H1 (cell line): ENCODE results near the gene LRRC8D. TPM values are rescaled to one million over a fixed set of nuclear protein-coding genes. Genes with fewer than 3 reads are reported as not detected.

Experiments used
- CTCF ChIA-PET: fragments of 300-600 bp; sonication (Branson Sonifier 250); formaldehyde crosslinking; loops from one replicate; lab custom pipeline; 2021; ENCODE audit not compliant: partially characterized antibody; lab: Charles Lee
- POLR2A ChIA-PET: fragments of 300-600 bp; sonication (Branson Sonifier 250); formaldehyde crosslinking; loops from one replicate; lab custom pipeline; 2021; ENCODE audit warnings: inconsistent platforms; ENCODE audit not compliant: partially characterized antibody; lab: Charles Lee
- DNase-seq, 2 experiments: peaks; one replicate each; pipeline versions ENCODE4 v3.0.0 to v3.0.0-alpha.2; 2010 to 2022; ENCODE audit warnings: low spot score in 2 of 2, low read depth in 1 of 2, mixed read lengths in 1 of 2
- FAIRE-seq: peaks from 2 replicates; lab custom pipeline; 2011; peaks lifted over from hg19 to GRCh38; lab: Jason Lieb, UNC
- H2AFZ ChIP-seq: 2 replicates; pipeline ENCODE4 v1.8.1; 2012; ENCODE audit warnings: low read length, inconsistent platforms
- H2AK5ac ChIP-seq: 2 replicates; pipeline ENCODE4 v1.6.1; 2013; ENCODE audit warnings: low read depth, low read length
- H2BK120ac ChIP-seq: replicated peaks from 2 replicates; pipeline ENCODE3; 2013; ENCODE audit warnings: low read depth, low read length, inconsistent platforms
- H2BK12ac ChIP-seq: 2 replicates; pipeline ENCODE4 v1.6.1; 2013; ENCODE audit warnings: low read depth, low read length
- H2BK15ac ChIP-seq: 2 replicates; pipeline ENCODE4 v1.6.1; 2013; ENCODE audit warnings: low read length
- H2BK20ac ChIP-seq: 2 replicates; pipeline ENCODE4 v1.6.1; 2013; ENCODE audit warnings: low read length
- H2BK5ac ChIP-seq: 2 replicates; pipeline ENCODE4 v1.6.1; 2013; ENCODE audit warnings: low read depth, low read length
- H3K14ac ChIP-seq: 2 replicates; pipeline ENCODE4 v1.6.1; 2013; ENCODE audit warnings: inconsistent platforms; ENCODE audit not compliant: insufficient read length
- H3K18ac ChIP-seq: 2 replicates; pipeline ENCODE4 v1.6.1; 2013; ENCODE audit warnings: low read length; ENCODE audit errors: extremely low read depth
- H3K23ac ChIP-seq: 2 replicates; pipeline ENCODE4 v1.6.1; 2013; ENCODE audit warnings: inconsistent platforms; ENCODE audit not compliant: insufficient read length
- H3K23me2 ChIP-seq: 2 replicates; pipeline ENCODE4 v1.6.1; 2013; ENCODE audit warnings: low read depth, low read length
- H3K27ac ChIP-seq: 2 replicates; pipeline ENCODE4 v1.6.1; 2011; ENCODE audit warnings: low read depth, low read length, inconsistent platforms
- H3K27me3 ChIP-seq, 4 experiments: replicated peaks in 1 of 4; 1 replicate in 1 of 4; 2 replicates in 3 of 4; pipeline versions ENCODE4 v1.6.1 to v1.8.1; 2011 to 2013; ENCODE audit warnings: low read length in 3 of 4, mild to moderate bottlenecking in 3 of 4, inconsistent platforms in 2 of 4, mixed read lengths in 2 of 4, moderate library complexity in 1 of 4; ENCODE audit not compliant: control insufficient read depth in 3 of 4, insufficient read depth in 3 of 4; ENCODE audit errors: extremely low read depth in 1 of 4
- H3K36me3 ChIP-seq, 4 experiments: 2 replicates each; pipeline versions ENCODE4 v1.6.1 to v1.8.1; 2011 to 2013; ENCODE audit warnings: mild to moderate bottlenecking in 4 of 4, low read length in 3 of 4, moderate library complexity in 2 of 4, control low read depth in 1 of 4, inconsistent platforms in 1 of 4; ENCODE audit not compliant: insufficient read depth in 4 of 4, control insufficient read depth in 2 of 4
- H3K4ac ChIP-seq: replicated peaks from 2 replicates; pipeline ENCODE3; 2013; ENCODE audit warnings: low read length, low read depth, mixed read lengths, inconsistent platforms; ENCODE audit not compliant: insufficient read length
- H3K4me1 ChIP-seq, 4 experiments: replicated peaks in 1 of 4; 1 replicate in 1 of 4; 2 replicates in 3 of 4; pipeline versions ENCODE4 v1.6.1 to v1.8.1; 2011 to 2013; ENCODE audit warnings: low read length in 3 of 4, inconsistent platforms in 2 of 4, mixed read lengths in 1 of 4; ENCODE audit not compliant: insufficient read depth in 4 of 4, control insufficient read depth in 3 of 4
- H3K4me2 ChIP-seq, 2 experiments: 2 replicates each; pipeline versions ENCODE4 v1.6.1 to v1.8.1; 2011 to 2013; ENCODE audit warnings: low read depth in 2 of 2, low read length in 2 of 2, control low read depth in 1 of 2, inconsistent platforms in 1 of 2, mild to moderate bottlenecking in 1 of 2; ENCODE audit not compliant: insufficient read depth in 1 of 2
- H3K4me3 ChIP-seq, 4 experiments: fragments of 200-600, 300-600 bp in 1 of 4; sonication (generic), shearing (Covaris generic), sonication (Bioruptor Twin) in 1 of 4; 2 replicates each; pipeline versions ENCODE4 v1.5.1 to v1.8.1; 2011 to 2016; ENCODE audit warnings: low read length in 4 of 4, low read depth in 3 of 4, control low read depth in 2 of 4, inconsistent platforms in 2 of 4, mild to moderate bottlenecking in 2 of 4, mixed read lengths in 1 of 4, moderate library complexity in 1 of 4; ENCODE audit not compliant: insufficient read depth in 2 of 4; ENCODE audit errors: extremely low read depth in 1 of 4
- H3K56ac ChIP-seq: replicated peaks from 2 replicates; pipeline ENCODE3; 2013; ENCODE audit warnings: low read depth, mild to moderate bottlenecking, mixed read lengths, low read length, inconsistent platforms; ENCODE audit not compliant: insufficient read length
- H3K79me1 ChIP-seq: 2 replicates; pipeline ENCODE4 v1.6.1; 2013; ENCODE audit warnings: low read depth, low read length, control low read depth
- H3K79me2 ChIP-seq, 2 experiments: 2 replicates each; pipeline versions ENCODE4 v1.6.1 to v1.8.1; 2012 to 2013; ENCODE audit warnings: low read length in 2 of 2, mild to moderate bottlenecking in 2 of 2, inconsistent platforms in 1 of 2; ENCODE audit not compliant: insufficient read depth in 2 of 2, control insufficient read depth in 1 of 2
- H3K9ac ChIP-seq, 4 experiments: replicated peaks in 1 of 4; 1 replicate in 1 of 4; 2 replicates in 3 of 4; pipeline versions ENCODE4 v1.6.1 to v1.8.1; 2011 to 2013; ENCODE audit warnings: low read depth in 3 of 4, low read length in 3 of 4, control low read depth in 2 of 4, mild to moderate bottlenecking in 2 of 4, moderate library complexity in 2 of 4, inconsistent platforms in 1 of 4; ENCODE audit errors: extremely low read depth in 1 of 4
- H3K9me3 ChIP-seq, 2 experiments: 2 replicates each; pipeline versions ENCODE4 v1.6.1 to v1.8.1; 2012 to 2013; ENCODE audit warnings: mild to moderate bottlenecking in 2 of 2, moderate library complexity in 2 of 2, control low read depth in 1 of 2, inconsistent platforms in 1 of 2, low read depth in 1 of 2, low read length in 1 of 2, mixed read lengths in 1 of 2; ENCODE audit not compliant: insufficient read depth in 2 of 2
- H4K20me1 ChIP-seq, 2 experiments: replicated peaks in 1 of 2; 2 replicates each; pipeline versions ENCODE3 to v1.8.1; 2011 to 2013; ENCODE audit warnings: inconsistent platforms in 2 of 2, low read length in 2 of 2, mild to moderate bottlenecking in 1 of 2; ENCODE audit not compliant: insufficient read depth in 2 of 2, control insufficient read depth in 1 of 2
- H4K5ac ChIP-seq: 2 replicates; pipeline ENCODE4 v1.6.1; 2013; ENCODE audit warnings: low read length, low read depth, mixed read lengths, inconsistent platforms; ENCODE audit not compliant: insufficient read length
- H4K8ac ChIP-seq: 2 replicates; pipeline ENCODE4 v1.8.0; 2013; ENCODE audit warnings: mild to moderate bottlenecking, moderate library complexity, low read length, inconsistent platforms; ENCODE audit not compliant: insufficient read depth; ENCODE audit errors: extremely low read depth
- H4K91ac ChIP-seq: replicated peaks from 2 replicates; pipeline ENCODE3; 2013; ENCODE audit warnings: low read length, mixed read lengths, inconsistent platforms; ENCODE audit not compliant: insufficient read length
- BACH1 ChIP-seq: IDR thresholded peaks from 2 replicates; pipeline ENCODE4 v1.6.1; 2012; ENCODE audit warnings: low read length, improper control_type of control experiment
- BRCA1 ChIP-seq: IDR thresholded peaks from 2 replicates; pipeline ENCODE4 v1.6.1; 2012; ENCODE audit warnings: low read depth, low read length, improper control_type of control experiment
- CTCF ChIP-seq, 3 experiments: IDR thresholded peaks; 1 replicate in 2 of 3; 2 replicates in 1 of 3; pipeline versions ENCODE4 v1.5.1 to v1.6.1; 2011; ENCODE audit warnings: low read length in 3 of 3, mild to moderate bottlenecking in 3 of 3, inconsistent platforms in 2 of 3, low read depth in 1 of 3, moderate library complexity in 1 of 3; ENCODE audit not compliant: insufficient read depth in 1 of 3; ENCODE audit errors: control extremely low read depth in 1 of 3
- POLR2A ChIP-seq, 2 experiments: IDR thresholded peaks; 1 replicate in 1 of 2; 2 replicates in 1 of 2; pipeline ENCODE4 v1.6.1; 2011; ENCODE audit warnings: low read depth in 2 of 2, low read length in 2 of 2, mild to moderate bottlenecking in 2 of 2; ENCODE audit errors: control extremely low read depth in 1 of 2
- POU5F1 ChIP-seq: IDR thresholded peaks from 2 replicates; pipeline ENCODE4 v1.6.1; 2011; ENCODE audit warnings: low read depth, mild to moderate bottlenecking, low read length, moderate library complexity
- SAP30 ChIP-seq: fragments of 300-600 bp; sonication (generic); IDR thresholded peaks from 2 replicates; pipeline ENCODE4 v1.7.1; 2012; ENCODE audit warnings: low read length, moderate library complexity, mild to moderate bottlenecking, inconsistent platforms; ENCODE audit not compliant: insufficient read depth, insufficient replicate concordance
- SP1 ChIP-seq: IDR thresholded peaks from 2 replicates; pipeline ENCODE4 v1.6.1; 2011; ENCODE audit warnings: low read depth, low read length
- TAF7 ChIP-seq: optimal IDR thresholded peaks from 2 replicates; pipeline ENCODE3; 2011; ENCODE audit warnings: low read depth, mild to moderate bottlenecking, inconsistent platforms, low read length, moderate library complexity, borderline replicate concordance
- WGBS, 2 experiments: shearing (Covaris generic) in 1 of 2; methylation state at CpG; one replicate each; pipeline versions ENCODE4 v1.1.6 to v1.1.7; 2013 to 2015; ENCODE audit warnings: low lambda C conversion rate in 2 of 2, mixed read lengths in 2 of 2, inconsistent platforms in 1 of 2, low coverage in 1 of 2, missing lambda C conversion rate in 1 of 2; ENCODE audit not compliant: insufficient replicate concordance in 2 of 2, insufficient coverage in 1 of 2, insufficient read length in 1 of 2; ENCODE audit errors: extremely low coverage in 1 of 2, missing lambda C conversion rate in 1 of 2; 5-methylcytosine and 5-hydroxymethylcytosine counted together
- polyA plus RNA-seq, 7 experiments: library from polyadenylated mRNA; depleted of rRNA in 3 of 7; stranded (reverse) in 5 of 7; unstranded in 2 of 7; fragments of >200 nt in 5 of 7; fragments of 200-250 nt in 2 of 7; gene quantifications; 1 replicate in 5 of 7; 2 replicates in 1 of 7; 4 replicates in 1 of 7; pipeline versions ENCODE4 v1.2.1 to v1.2.3, GENCODE V29; 2011 to 2013; ENCODE audit warnings: missing spikeins in 2 of 7, mixed read lengths in 2 of 7
- total RNA-seq: library from RNA; stranded (reverse); fragmentation: NEBNext Ultra II Directional; extraction: Animal tissue kit (Norgen Biotek cat#: 25700); gene quantifications from 2 replicates; pipeline ENCODE4 v1.2.1, GENCODE V29; 2021

Gene LRRC8D
- total and polyA plus RNA-seq, 2 of the 8 experiments (the other 6 are each of a cell fraction or from before 2014, with no cell fraction given) = 42.0 to 58.5 TPM

GRCh38 chr1:89948722-89949345, 128.0 kb downstream of the LRRC8D start:
- Histone ChIP-seq H3K56ac (no peak overlapping the region), H3K79me1 (no peaks in the 10 kb centered on the region), H2BK12ac (no peak overlapping the region), H4K20me1 (no peaks in the 10 kb centered on the region), H3K4me1 (peaks cover 0 to 13% (median 3%) of the 10 kb centered on the region in 4 experiments; a peak in 5 of 7 replicates), H3K4ac (no peak overlapping the region), H3K4me3 (no peak overlapping the region), H2BK20ac (no peak overlapping the region; the same call in 1 of the 2 replicates), H2BK120ac (no peak overlapping the region), H2BK5ac (no peak overlapping the region), H4K5ac (no peak overlapping the region), H3K23me2 (peaks cover 2% of the 10 kb centered on the region; the same call in 1 of the 2 replicates), H3K18ac (no peak overlapping the region), H3K9ac (no peak overlapping the region), H3K79me2 (no peaks in the 10 kb centered on the region), H2AFZ (no peak overlapping the region), H4K8ac (no peak overlapping the region), H3K4me2 (no peak overlapping the region), H3K14ac (no peak overlapping the region), H3K27me3 (no peaks in the 10 kb centered on the region; a peak in 1 of 7 replicates), H4K91ac (no peak overlapping the region), H2AK5ac (no peak overlapping the region), H3K27ac (no peak overlapping the region), H3K36me3 (no peaks in the 10 kb centered on the region), H3K23ac (no peak overlapping the region), H2BK15ac (no peak overlapping the region), H3K9me3 (no peaks in the 10 kb centered on the region)
- WGBS, 2 experiments = 92% methylated on average over 5 of the region's 6 CpGs; no CpG with 5 or more reads in 1 of the 2 experiments
- DNase-seq (no peak), FAIRE-seq (no peak)
- ChIA-PET CTCF (interaction anchor here (0.7 to 3.3 kb wide), 5 partner anchors 9 to 106 kb away, joined by 3 to 14 read pairs (median 4); no protein-coding TSS in a partner anchor), POLR2A (interaction anchor here (0.6 to 1.2 kb wide), 3 partner anchors 52 to 318 kb away, joined by 3 to 5 read pairs (median 3); no protein-coding TSS in a partner anchor)
- TF ChIP-seq SP1 (no peak), SAP30 (no peak), BRCA1 (no peak), CTCF (IDR thresholded peaks at IDR 0.05; ENCODE audit: control extremely low read depth in 1 of 3, insufficient read depth in 1 of 3, low read depth in 1 of 3, low read length in 3 of 3) (no peak), POLR2A (IDR thresholded peaks at IDR 0.05; ENCODE audit: control extremely low read depth in 1 of 2, low read depth in 2 of 2, low read length in 2 of 2) (no peak), TAF7 (no peak), BACH1 (no peak), POU5F1 (no peak)
